GM12878 (cell line): Measurements from ENCODE around the gene UTS2R. TPM values are rescaled to one million over a fixed set of nuclear protein-coding genes. Genes with fewer than 3 reads are reported as not detected.

Experiments used
- ATAC-seq: fragments of 200-7000 bp; cut with Tn5 transposase; 3 replicates; pipeline ENCODE4 v1.9.1; 2020; ENCODE audit warnings: mild to moderate bottlenecking, moderate library complexity
- BruUV-seq: library from RNA; stranded (reverse); fragments of 400-500 nt; replicated peaks from 2 replicates; lab custom pipeline; 2021; lab: Mats Ljungman, UMichigan
- CTCF ChIA-PET: fragments of 300-600 bp; sonication (Branson Sonifier 250); formaldehyde crosslinking; extraction: SDS; loops from one replicate; lab custom pipeline; 2021; ENCODE audit warnings: inconsistent platforms; lab: Yijun Ruan, JAX
- POLR2A ChIA-PET: fragments of 350-600 bp; formaldehyde crosslinking; extraction: SDS; loops from one replicate; lab custom pipeline; 2021; ENCODE audit warnings: inconsistent platforms; lab: Charles Lee
- RAD21 ChIA-PET: fragments of 300-600 bp; sonication (Branson Sonifier 250); formaldehyde crosslinking; loops from one replicate; lab custom pipeline; 2023; ENCODE audit warnings: antibody characterized with exemption; ENCODE audit not compliant: unreplicated experiment; lab: Charles Lee
- SMC1A ChIA-PET: fragments of 300-600 bp; sonication (Branson Sonifier 250); formaldehyde crosslinking; loops from one replicate; lab custom pipeline; 2023; ENCODE audit not compliant: unreplicated experiment, uncharacterized antibody; lab: Charles Lee
- DNase-seq: peaks from one replicate; pipeline ENCODE4 v3.0.0-alpha.2; 2011; ENCODE audit warnings: low read depth, low spot score
- FAIRE-seq: peaks from 3 replicates; lab custom pipeline; 2011; peaks lifted over from hg19 to GRCh38; lab: Jason Lieb, UNC
- H2AFZ ChIP-seq: 2 replicates; pipeline ENCODE4 v1.6.0; 2011; ENCODE audit warnings: low read depth, low read length, control low read depth; ENCODE audit not compliant: control insufficient read depth
- H3K27ac ChIP-seq: 2 replicates; pipeline ENCODE4 v1.5.1; 2011; ENCODE audit warnings: control low read depth; ENCODE audit not compliant: control insufficient read depth, insufficient read depth
- H3K27me3 ChIP-seq, 2 experiments: replicated peaks in 1 of 2; 2 replicates each; pipeline versions ENCODE4 v1.6.0 to v1.6.1; 2011; ENCODE audit warnings: low read length in 1 of 2; ENCODE audit not compliant: control insufficient read depth in 2 of 2, insufficient read depth in 2 of 2
- H3K36me3 ChIP-seq, 2 experiments: 2 replicates each; pipeline ENCODE4 v1.5.1; 2011; ENCODE audit warnings: low read length in 1 of 2; ENCODE audit not compliant: control insufficient read depth in 2 of 2, insufficient read depth in 2 of 2
- H3K4me1 ChIP-seq: 2 replicates; pipeline ENCODE4 v1.6.1; 2011; ENCODE audit warnings: mild to moderate bottlenecking, low read length, moderate library complexity, mixed read lengths; ENCODE audit not compliant: control insufficient read depth, insufficient read depth
- H3K4me2 ChIP-seq: 2 replicates; pipeline ENCODE4 v1.6.0; 2011; ENCODE audit warnings: control low read depth; ENCODE audit not compliant: control insufficient read depth, insufficient read depth
- H3K4me3 ChIP-seq: fragments of 200-600 bp; sonication (generic); 2 replicates; pipeline ENCODE4 v1.5.1; 2016
- H3K79me2 ChIP-seq: 2 replicates; pipeline ENCODE4 v1.6.0; 2011; ENCODE audit warnings: low read length; ENCODE audit not compliant: control insufficient read depth, insufficient read depth
- H3K9ac ChIP-seq: 2 replicates; pipeline ENCODE4 v1.8.0; 2011; ENCODE audit warnings: low read length, control low read depth, mixed read lengths; ENCODE audit not compliant: control insufficient read depth, insufficient read depth
- H3K9me3 ChIP-seq: replicated peaks from 3 replicates; pipeline ENCODE4 v1.5.1; 2011; ENCODE audit warnings: mild to moderate bottlenecking, low read length; ENCODE audit not compliant: control insufficient read depth, insufficient read depth
- H4K20me1 ChIP-seq: 2 replicates; pipeline ENCODE4 v1.6.0; 2011; ENCODE audit not compliant: control insufficient read depth, insufficient read depth
- ASH2L ChIP-seq: fragments of 300-600, 200-600 bp; sonication (generic); IDR thresholded peaks from 2 replicates; pipeline ENCODE4 v1.6.1; 2017; ENCODE audit warnings: low read depth, mild to moderate bottlenecking, borderline replicate concordance
- BHLHE40 ChIP-seq, 2 experiments: fragments of 450-650 bp in 1 of 2; IDR thresholded peaks; 2 replicates each; pipeline ENCODE4 v1.6.1; 2011 to 2017; ENCODE audit warnings: low read depth in 2 of 2, borderline replicate concordance in 1 of 2, improper control_type of control experiment in 1 of 2, low read length in 1 of 2, mild to moderate bottlenecking in 1 of 2
- E2F8 ChIP-seq: fragments of 450-650 bp; IDR thresholded peaks from 2 replicates; pipeline ENCODE4 v1.6.1; 2018; ENCODE audit warnings: mild to moderate bottlenecking, low read depth, moderate library complexity; ENCODE audit not compliant: partially characterized antibody
- JUNB ChIP-seq: IDR thresholded peaks from 2 replicates; pipeline ENCODE4 v1.6.1; 2016; ENCODE audit warnings: antibody characterized with exemption, mild to moderate bottlenecking
- MXI1 ChIP-seq: fragments of 150-350 bp; IDR thresholded peaks from 2 replicates; pipeline ENCODE4 v1.6.1; 2011; ENCODE audit warnings: low read depth, mild to moderate bottlenecking, inconsistent platforms, low read length, improper control_type of control experiment
- NR2C1 ChIP-seq: fragments of 450-650 bp; IDR thresholded peaks from 2 replicates; pipeline ENCODE4 v1.6.1; 2017; ENCODE audit warnings: antibody characterized with exemption, mild to moderate bottlenecking, moderate library complexity
- RCOR1 ChIP-seq: conservative IDR thresholded peaks from 2 replicates; pipeline ENCODE4 v1.6.1; 2012; ENCODE audit warnings: low read depth, low read length, improper control_type of control experiment
- SMARCA5 ChIP-seq: fragments of 450-650 bp; IDR thresholded peaks from 2 replicates; pipeline ENCODE4 v1.6.1; 2017; ENCODE audit warnings: mild to moderate bottlenecking
- TCF12 ChIP-seq: IDR thresholded peaks from 2 replicates; pipeline ENCODE4 v1.6.1; 2011; ENCODE audit warnings: low read depth, mild to moderate bottlenecking, low read length
- ZNF207 ChIP-seq: fragments of 450-650 bp; IDR thresholded peaks from 2 replicates; pipeline ENCODE4 v1.6.1; 2014; ENCODE audit warnings: antibody characterized with exemption, mild to moderate bottlenecking, borderline replicate concordance
- WGBS: methylation state at CpG from one replicate; pipeline ENCODE4 v1.1.6; 2016; ENCODE audit warnings: low lambda C conversion rate; ENCODE audit not compliant: insufficient replicate concordance, insufficient coverage; ENCODE audit errors: missing lambda C conversion rate; 5-methylcytosine and 5-hydroxymethylcytosine counted together
- in situ Hi-C: fragments of 300-500 bp; cut with MboI; formaldehyde crosslinking; loops from 9 replicates; pipeline ENCODE4 v1.14.3; 2018; ENCODE audit warnings: mixed read lengths
- intact Hi-C: fragments of 100-400 bp; cut with micrococcal nuclease; formaldehyde crosslinking; loops from one replicate; pipeline ENCODE4 v1.14.2; 2022; ENCODE audit not compliant: unreplicated experiment
- polyA plus RNA-seq, 11 experiments: library from polyadenylated mRNA; depleted of rRNA in 4 of 11; unstranded in 6 of 11; stranded (reverse) in 5 of 11; fragments of >200 nt; fragmentation: Nextera tagmentation in 4 of 11; fragmentation: Illumina TruSeq in 1 of 11; extraction: Ambion mirVana in 4 of 11; extraction: Trizol in 1 of 11; gene quantifications; 1 replicate in 1 of 11; 2 replicates in 10 of 11; pipeline versions ENCODE4 v1.2.1 to v1.2.3, GENCODE V29; 2011 to 2016; ENCODE audit warnings: inconsistent platforms in 2 of 11, missing spikeins in 2 of 11, low read depth in 1 of 11
- total RNA-seq, 4 experiments: library from RNA; depleted of rRNA in 3 of 4; stranded (reverse); fragments of >200 nt in 3 of 4; fragmentation: Illumina TruSeq in 1 of 4; extraction: Trizol in 1 of 4; gene quantifications; 2 replicates each; pipeline versions ENCODE4 v1.2.1 to v1.2.3, GENCODE V29; 2013 to 2021
- TF ChIP-seq, protein P1 (sequence below): IDR thresholded peaks from 2 replicates; pipeline ENCODE4 v1.6.1; 2011; ENCODE audit warnings: mild to moderate bottlenecking, low read depth, low read length, moderate library complexity; ENCODE audit not compliant: insufficient replicate concordance
- TF ChIP-seq, protein P2 (sequence below): IDR thresholded peaks from 2 replicates; pipeline ENCODE4 v1.6.1; 2011; ENCODE audit warnings: low read depth, mild to moderate bottlenecking, low read length, moderate library complexity, borderline replicate concordance; ENCODE audit errors: extremely low read depth
- TF ChIP-seq, protein P3 (sequence below): fragments of 450-650 bp; formaldehyde crosslinking; IDR thresholded peaks from 2 replicates; pipeline ENCODE4 v1.4.0; 2020; ENCODE audit warnings: mild to moderate bottlenecking, moderate library complexity

UTS2R gene
- total and polyA plus RNA-seq, 10 of the 15 experiments (the other 5 are each of a cell fraction or from before 2014, with no cell fraction given): 0.04 to 0.36 (median 0.11) TPM; not detected in 6

- RAD21 ChIA-PET: interaction anchor here (0.7 to 1.0 kb wide), 4 partner anchors 11 to 261 kb away, joined by 3 to 4 read pairs (median 3); no protein-coding TSS in a partner anchor
- TF ChIP-seq, protein P1, sequence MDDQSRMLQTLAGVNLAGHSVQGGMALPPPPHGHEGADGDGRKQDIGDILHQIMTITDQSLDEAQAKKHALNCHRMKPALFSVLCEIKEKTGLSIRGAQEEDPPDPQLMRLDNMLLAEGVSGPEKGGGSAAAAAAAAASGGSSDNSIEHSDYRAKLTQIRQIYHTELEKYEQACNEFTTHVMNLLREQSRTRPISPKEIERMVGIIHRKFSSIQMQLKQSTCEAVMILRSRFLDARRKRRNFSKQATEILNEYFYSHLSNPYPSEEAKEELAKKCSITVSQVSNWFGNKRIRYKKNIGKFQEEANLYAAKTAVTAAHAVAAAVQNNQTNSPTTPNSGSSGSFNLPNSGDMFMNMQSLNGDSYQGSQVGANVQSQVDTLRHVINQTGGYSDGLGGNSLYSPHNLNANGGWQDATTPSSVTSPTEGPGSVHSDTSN: no peak
- TF ChIP-seq ZNF207 (no peak), E2F8 (no peak), BHLHE40 (IDR thresholded peaks at IDR 0.05; ENCODE audit: borderline replicate concordance in 1 of 2, low read depth in 2 of 2, low read length in 1 of 2) (no peak), ASH2L (no peak), JUNB (no peak), RCOR1 (no peak), TCF12 (no peak), SMARCA5 (no peak), MXI1 (no peak), NR2C1 (no peak)
- TF ChIP-seq, protein P2, sequence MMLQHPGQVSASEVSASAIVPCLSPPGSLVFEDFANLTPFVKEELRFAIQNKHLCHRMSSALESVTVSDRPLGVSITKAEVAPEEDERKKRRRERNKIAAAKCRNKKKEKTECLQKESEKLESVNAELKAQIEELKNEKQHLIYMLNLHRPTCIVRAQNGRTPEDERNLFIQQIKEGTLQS: no peak
- TF ChIP-seq, protein P3, sequence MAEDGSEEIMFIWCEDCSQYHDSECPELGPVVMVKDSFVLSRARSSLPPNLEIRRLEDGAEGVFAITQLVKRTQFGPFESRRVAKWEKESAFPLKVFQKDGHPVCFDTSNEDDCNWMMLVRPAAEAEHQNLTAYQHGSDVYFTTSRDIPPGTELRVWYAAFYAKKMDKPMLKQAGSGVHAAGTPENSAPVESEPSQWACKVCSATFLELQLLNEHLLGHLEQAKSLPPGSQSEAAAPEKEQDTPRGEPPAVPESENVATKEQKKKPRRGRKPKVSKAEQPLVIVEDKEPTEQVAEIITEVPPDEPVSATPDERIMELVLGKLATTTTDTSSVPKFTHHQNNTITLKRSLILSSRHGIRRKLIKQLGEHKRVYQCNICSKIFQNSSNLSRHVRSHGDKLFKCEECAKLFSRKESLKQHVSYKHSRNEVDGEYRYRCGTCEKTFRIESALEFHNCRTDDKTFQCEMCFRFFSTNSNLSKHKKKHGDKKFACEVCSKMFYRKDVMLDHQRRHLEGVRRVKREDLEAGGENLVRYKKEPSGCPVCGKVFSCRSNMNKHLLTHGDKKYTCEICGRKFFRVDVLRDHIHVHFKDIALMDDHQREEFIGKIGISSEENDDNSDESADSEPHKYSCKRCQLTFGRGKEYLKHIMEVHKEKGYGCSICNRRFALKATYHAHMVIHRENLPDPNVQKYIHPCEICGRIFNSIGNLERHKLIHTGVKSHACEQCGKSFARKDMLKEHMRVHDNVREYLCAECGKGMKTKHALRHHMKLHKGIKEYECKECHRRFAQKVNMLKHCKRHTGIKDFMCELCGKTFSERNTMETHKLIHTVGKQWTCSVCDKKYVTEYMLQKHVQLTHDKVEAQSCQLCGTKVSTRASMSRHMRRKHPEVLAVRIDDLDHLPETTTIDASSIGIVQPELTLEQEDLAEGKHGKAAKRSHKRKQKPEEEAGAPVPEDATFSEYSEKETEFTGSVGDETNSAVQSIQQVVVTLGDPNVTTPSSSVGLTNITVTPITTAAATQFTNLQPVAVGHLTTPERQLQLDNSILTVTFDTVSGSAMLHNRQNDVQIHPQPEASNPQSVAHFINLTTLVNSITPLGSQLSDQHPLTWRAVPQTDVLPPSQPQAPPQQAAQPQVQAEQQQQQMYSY (CRISPR knock-in tag): no peak
Observed at GRCh38 chr17:82343560-82343959, 28.0 kb upstream of the UTS2R start.

More at GRCh38 chr17:82343560-82343959, 28.0 kb upstream of the UTS2R start:
- no peak overlapping the region for H3K4me3 ChIP-seq
- ChIA-PET SMC1A (interaction anchor here (1.2 kb wide), 1 partner anchor 137 kb away, joined by 4 read pairs; no protein-coding TSS in a partner anchor), CTCF (interaction anchor here (0.6 to 2.1 kb wide), 6 partner anchors 9 to 397 kb away, joined by 3 to 8 read pairs (median 3); no protein-coding TSS in a partner anchor), POLR2A (interaction anchor here (0.6 to 1.2 kb wide), 3 partner anchors 10 to 54 kb away, joined by 3 read pairs; partner anchors contain the start of gene SECTM1)
- no peaks in the 10 kb centered on the region for H3K9me3 ChIP-seq
- no peaks in the 10 kb centered on the region for H3K27me3 ChIP-seq
- no peak overlapping the region for H3K27ac ChIP-seq
- 63% methylated on average over 5 of the region's 5 CpGs for WGBS
- no TSS peak for BruUV-seq
- in situ Hi-C loops: no loop called here
- no peak for ATAC-seq
- H3K9ac ChIP-seq: no peak overlapping the region
- no peak overlapping the region for H2AFZ ChIP-seq
- H4K20me1 ChIP-seq: no peaks in the 10 kb centered on the region
- H3K79me2 ChIP-seq: no peaks in the 10 kb centered on the region
- H3K4me2 ChIP-seq: no peak overlapping the region
- no peaks in the 10 kb centered on the region for H3K4me1 ChIP-seq
- no peak for FAIRE-seq
- H3K36me3 ChIP-seq: no peaks in the 10 kb centered on the region
- intact Hi-C loops: no loop called here
- no peak for DNase-seq
